GM06990 (cell line): ENCODE data around the gene ARMH4.

Source experiments
- DNase-seq: peaks from one replicate; pipeline ENCODE4 v3.0.0-alpha.2; 2011; ENCODE audit not compliant: insufficient read length; ENCODE audit errors: extremely low read depth
- H3K27me3 ChIP-seq: replicated peaks from 2 replicates; pipeline ENCODE4 v1.6.0; 2011; ENCODE audit warnings: low read length; ENCODE audit not compliant: control insufficient read depth, insufficient read depth
- H3K36me3 ChIP-seq: 2 replicates; pipeline ENCODE4 v1.5.1; 2011; ENCODE audit warnings: low read length; ENCODE audit not compliant: control insufficient read depth, insufficient read depth
- H3K4me3 ChIP-seq: replicated peaks from 2 replicates; pipeline ENCODE4 v1.5.1; 2011; ENCODE audit warnings: low read depth, mild to moderate bottlenecking, control low read depth, low read length
- CTCF ChIP-seq: IDR thresholded peaks from 2 replicates; pipeline ENCODE4 v1.5.1; 2011; ENCODE audit warnings: low read length, control low read depth, mild to moderate bottlenecking, inconsistent platforms; ENCODE audit not compliant: insufficient read depth, poor library complexity, severe bottlenecking

ARMH4 gene

GRCh38 chr14:58171090-58171489 is 19.1 kb upstream of the ARMH4 start:
- no peak for DNase-seq
- no peak overlapping the region for H3K4me3 ChIP-seq
- no peaks in the 10 kb centered on the region for H3K36me3 ChIP-seq
- no peaks in the 10 kb centered on the region for H3K27me3 ChIP-seq
- no peak for TF ChIP-seq CTCF

GRCh38 chr14:58167891-58168290 is 15.9 kb upstream of the ARMH4 start:
- no peak overlapping the region for H3K4me3 ChIP-seq
- no peak for TF ChIP-seq CTCF
- no peaks in the 10 kb centered on the region for H3K36me3 ChIP-seq
- no peak for DNase-seq
- H3K27me3 ChIP-seq = no peaks in the 10 kb centered on the region

GRCh38 chr14:58167057-58167456 is 15.0 kb upstream of the ARMH4 start:
- no peaks in the 10 kb centered on the region for H3K36me3 ChIP-seq
- H3K27me3 ChIP-seq = no peaks in the 10 kb centered on the region
- H3K4me3 ChIP-seq = no peak overlapping the region
- DNase-seq = no peak
- TF ChIP-seq CTCF = no peak

DNA sequence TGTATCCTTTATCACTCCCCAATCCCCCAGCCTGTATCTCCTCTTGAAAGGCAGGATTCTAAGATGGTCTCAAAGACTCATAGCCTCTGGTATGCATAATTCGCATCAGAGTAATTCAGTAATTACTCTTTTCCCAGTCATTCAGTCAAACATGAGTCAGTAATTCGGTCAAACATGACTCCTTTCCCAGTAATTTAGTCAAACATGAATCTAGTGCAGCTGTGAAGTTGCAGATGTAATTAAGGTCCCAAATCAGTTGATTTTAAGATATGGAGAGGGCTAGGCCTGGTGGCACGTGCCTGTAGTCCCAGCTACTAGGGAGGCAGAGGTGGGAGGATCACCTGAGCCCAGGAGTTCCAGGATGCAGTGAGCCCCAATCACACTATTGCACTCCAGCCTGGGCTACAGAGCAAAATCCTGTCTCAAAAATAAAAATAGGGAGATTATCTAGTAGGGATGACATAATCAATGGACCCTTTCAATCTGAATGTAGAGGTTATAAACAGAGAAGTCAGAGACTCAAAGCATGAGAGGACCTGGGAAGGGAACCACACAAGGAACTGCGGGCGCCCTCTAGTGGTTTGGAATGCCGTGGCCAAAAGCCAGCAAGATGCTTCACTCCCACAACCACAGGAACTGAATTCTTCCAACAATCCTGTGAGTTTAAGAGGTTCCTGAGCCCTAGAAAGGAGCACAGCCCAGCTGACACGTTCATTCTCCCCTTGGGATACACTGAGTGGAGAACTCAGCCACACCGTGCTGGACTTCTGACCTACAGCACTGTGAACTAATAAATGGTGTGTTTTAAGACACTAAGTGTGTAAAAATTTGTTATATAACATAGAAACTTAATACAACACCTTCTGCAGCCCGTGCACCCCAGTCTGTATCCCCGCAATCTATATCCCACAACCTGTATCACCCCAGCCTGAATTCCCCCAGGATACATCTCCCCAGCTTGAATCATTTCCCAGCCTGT is 14.3 kb upstream of the ARMH4 start:
- peak; percentile 18 for DNase-seq
- no peaks in the 10 kb centered on the region for H3K27me3 ChIP-seq
- TF ChIP-seq CTCF = peak; percentile 95

GRCh38 chr14:58160561-58160960 is 8.5 kb upstream of the ARMH4 start:
- H3K36me3 ChIP-seq = no peaks in the 10 kb centered on the region
- H3K4me3 ChIP-seq = no peak overlapping the region
- no peak for DNase-seq
- no peaks in the 10 kb centered on the region; the same call in 1 of the 2 replicates for H3K27me3 ChIP-seq
- no peak for TF ChIP-seq CTCF

More for the DNA sequence above, 14.3 kb upstream of the ARMH4 start:
- Histone ChIP-seq H3K4me3 (no peak overlapping the region), H3K36me3 (no peaks in the 10 kb centered on the region)
